GM12878 (cell line): ENCODE measurements around the gene ELANE. TPM values are rescaled to one million over a fixed set of nuclear protein-coding genes. Genes with fewer than 3 reads are reported as not detected.

Source experiments
- ATAC-seq: fragments of 200-7000 bp; cut with Tn5 transposase; 3 replicates; pipeline ENCODE4 v1.9.1; 2020; ENCODE audit warnings: mild to moderate bottlenecking, moderate library complexity
- BruUV-seq: library from RNA; stranded (reverse); fragments of 400-500 nt; replicated peaks from 2 replicates; lab custom pipeline; 2021; lab: Mats Ljungman, UMichigan
- CTCF ChIA-PET: fragments of 300-600 bp; sonication (Branson Sonifier 250); formaldehyde crosslinking; extraction: SDS; loops from one replicate; lab custom pipeline; 2021; ENCODE audit warnings: inconsistent platforms; lab: Yijun Ruan, JAX
- POLR2A ChIA-PET: fragments of 350-600 bp; formaldehyde crosslinking; extraction: SDS; loops from one replicate; lab custom pipeline; 2021; ENCODE audit warnings: inconsistent platforms; lab: Charles Lee
- RAD21 ChIA-PET: fragments of 300-600 bp; sonication (Branson Sonifier 250); formaldehyde crosslinking; loops from one replicate; lab custom pipeline; 2023; ENCODE audit warnings: antibody characterized with exemption; ENCODE audit not compliant: unreplicated experiment; lab: Charles Lee
- SMC1A ChIA-PET: fragments of 300-600 bp; sonication (Branson Sonifier 250); formaldehyde crosslinking; loops from one replicate; lab custom pipeline; 2023; ENCODE audit not compliant: unreplicated experiment, uncharacterized antibody; lab: Charles Lee
- DNase-seq: peaks from one replicate; pipeline ENCODE4 v3.0.0-alpha.2; 2011; ENCODE audit warnings: low read depth, low spot score
- FAIRE-seq: peaks from 3 replicates; lab custom pipeline; 2011; peaks lifted over from hg19 to GRCh38; lab: Jason Lieb, UNC
- H2AFZ ChIP-seq: 2 replicates; pipeline ENCODE4 v1.6.0; 2011; ENCODE audit warnings: low read depth, low read length, control low read depth; ENCODE audit not compliant: control insufficient read depth
- H3K27ac ChIP-seq: 2 replicates; pipeline ENCODE4 v1.5.1; 2011; ENCODE audit warnings: control low read depth; ENCODE audit not compliant: control insufficient read depth, insufficient read depth
- H3K27me3 ChIP-seq, 2 experiments: replicated peaks in 1 of 2; 2 replicates each; pipeline versions ENCODE4 v1.6.0 to v1.6.1; 2011; ENCODE audit warnings: low read length in 1 of 2; ENCODE audit not compliant: control insufficient read depth in 2 of 2, insufficient read depth in 2 of 2
- H3K36me3 ChIP-seq, 2 experiments: 2 replicates each; pipeline ENCODE4 v1.5.1; 2011; ENCODE audit warnings: low read length in 1 of 2; ENCODE audit not compliant: control insufficient read depth in 2 of 2, insufficient read depth in 2 of 2
- H3K4me1 ChIP-seq: 2 replicates; pipeline ENCODE4 v1.6.1; 2011; ENCODE audit warnings: mild to moderate bottlenecking, low read length, moderate library complexity, mixed read lengths; ENCODE audit not compliant: control insufficient read depth, insufficient read depth
- H3K4me2 ChIP-seq: 2 replicates; pipeline ENCODE4 v1.6.0; 2011; ENCODE audit warnings: control low read depth; ENCODE audit not compliant: control insufficient read depth, insufficient read depth
- H3K4me3 ChIP-seq: fragments of 200-600 bp; sonication (generic); 2 replicates; pipeline ENCODE4 v1.5.1; 2016
- H3K79me2 ChIP-seq: 2 replicates; pipeline ENCODE4 v1.6.0; 2011; ENCODE audit warnings: low read length; ENCODE audit not compliant: control insufficient read depth, insufficient read depth
- H3K9ac ChIP-seq: 2 replicates; pipeline ENCODE4 v1.8.0; 2011; ENCODE audit warnings: low read length, control low read depth, mixed read lengths; ENCODE audit not compliant: control insufficient read depth, insufficient read depth
- H3K9me3 ChIP-seq: replicated peaks from 3 replicates; pipeline ENCODE4 v1.5.1; 2011; ENCODE audit warnings: mild to moderate bottlenecking, low read length; ENCODE audit not compliant: control insufficient read depth, insufficient read depth
- H4K20me1 ChIP-seq: 2 replicates; pipeline ENCODE4 v1.6.0; 2011; ENCODE audit not compliant: control insufficient read depth, insufficient read depth
- BCL11A ChIP-seq: IDR thresholded peaks from 2 replicates; pipeline ENCODE4 v1.6.1; 2011; ENCODE audit warnings: low read depth, low read length
- CBFB ChIP-seq: IDR thresholded peaks from 2 replicates; pipeline ENCODE4 v1.6.1; 2016; ENCODE audit warnings: antibody characterized with exemption, low read depth
- EGR1 ChIP-seq, 2 experiments: IDR thresholded peaks; 1 replicate in 1 of 2; 2 replicates in 1 of 2; pipeline ENCODE4 v1.6.1; 2011 to 2012; ENCODE audit warnings: low read depth in 2 of 2, low read length in 2 of 2, borderline replicate concordance in 1 of 2, mild to moderate bottlenecking in 1 of 2, moderate library complexity in 1 of 2
- ELK1 ChIP-seq: IDR thresholded peaks from 2 replicates; pipeline ENCODE4 v1.6.1; 2012; ENCODE audit warnings: low read depth, low read length, improper control_type of control experiment
- FOXK2 ChIP-seq: fragments of 450-650 bp; IDR thresholded peaks from 2 replicates; pipeline ENCODE4 v1.6.1; 2017; ENCODE audit warnings: mild to moderate bottlenecking, moderate library complexity
- HDAC6 ChIP-seq: fragments of 200-600 bp; sonication (generic); IDR thresholded peaks from one replicate; pipeline ENCODE4 v1.8.0; 2017; ENCODE audit warnings: antibody characterized with exemption; ENCODE audit not compliant: unreplicated experiment
- IRF5 ChIP-seq: fragments of 450-650 bp; IDR thresholded peaks from 2 replicates; pipeline ENCODE4 v1.6.1; 2017; ENCODE audit warnings: borderline replicate concordance
- KDM1A ChIP-seq: fragments of 200-600 bp; sonication (generic); IDR thresholded peaks from 2 replicates; pipeline ENCODE4 v1.6.1; 2016; ENCODE audit warnings: borderline replicate concordance
- MTA2 ChIP-seq: fragments of 450-650 bp; IDR thresholded peaks from 2 replicates; pipeline ENCODE4 v1.6.1; 2016; ENCODE audit warnings: low read depth, mild to moderate bottlenecking, moderate library complexity
- POLR2AphosphoS5 ChIP-seq: IDR thresholded peaks from 2 replicates; pipeline ENCODE4 v1.6.1; 2011; ENCODE audit warnings: mild to moderate bottlenecking, low read length, inconsistent platforms
- POU2F2 ChIP-seq: IDR thresholded peaks from 3 replicates; pipeline ENCODE4 v1.6.1; 2011; ENCODE audit warnings: low read depth, mild to moderate bottlenecking, low read length, borderline replicate concordance
- RFX5 ChIP-seq: IDR thresholded peaks from 2 replicates; pipeline ENCODE4 v1.6.1; 2011; ENCODE audit warnings: low read depth, low read length, improper control_type of control experiment
- TBL1XR1 ChIP-seq: IDR thresholded peaks from 2 replicates; pipeline ENCODE4 v1.6.1; 2012; ENCODE audit warnings: low read depth, low read length, improper control_type of control experiment
- TCF3 ChIP-seq: IDR thresholded peaks from 2 replicates; pipeline ENCODE4 v1.6.1; 2012; ENCODE audit warnings: low read depth, mild to moderate bottlenecking, low read length, borderline replicate concordance; ENCODE audit not compliant: insufficient read depth
- WGBS: methylation state at CpG from one replicate; pipeline ENCODE4 v1.1.6; 2016; ENCODE audit warnings: low lambda C conversion rate; ENCODE audit not compliant: insufficient replicate concordance, insufficient coverage; ENCODE audit errors: missing lambda C conversion rate; 5-methylcytosine and 5-hydroxymethylcytosine counted together
- in situ Hi-C: fragments of 300-500 bp; cut with MboI; formaldehyde crosslinking; loops from 9 replicates; pipeline ENCODE4 v1.14.3; 2018; ENCODE audit warnings: mixed read lengths
- intact Hi-C: fragments of 100-400 bp; cut with micrococcal nuclease; formaldehyde crosslinking; loops from one replicate; pipeline ENCODE4 v1.14.2; 2022; ENCODE audit not compliant: unreplicated experiment
- polyA plus RNA-seq, 11 experiments: library from polyadenylated mRNA; depleted of rRNA in 4 of 11; unstranded in 6 of 11; stranded (reverse) in 5 of 11; fragments of >200 nt; fragmentation: Nextera tagmentation in 4 of 11; fragmentation: Illumina TruSeq in 1 of 11; extraction: Ambion mirVana in 4 of 11; extraction: Trizol in 1 of 11; gene quantifications; 1 replicate in 1 of 11; 2 replicates in 10 of 11; pipeline versions ENCODE4 v1.2.1 to v1.2.3, GENCODE V29; 2011 to 2016; ENCODE audit warnings: inconsistent platforms in 2 of 11, missing spikeins in 2 of 11, low read depth in 1 of 11
- total RNA-seq, 4 experiments: library from RNA; depleted of rRNA in 3 of 4; stranded (reverse); fragments of >200 nt in 3 of 4; fragmentation: Illumina TruSeq in 1 of 4; extraction: Trizol in 1 of 4; gene quantifications; 2 replicates each; pipeline versions ENCODE4 v1.2.1 to v1.2.3, GENCODE V29; 2013 to 2021
- TF ChIP-seq, protein P1 (sequence below): fragments of 450-650 bp; conservative IDR thresholded peaks from 2 replicates; pipeline ENCODE4 v1.6.1; 2017; ENCODE audit warnings: mild to moderate bottlenecking, moderate library complexity

ELANE gene
- total and polyA plus RNA-seq, 10 of the 15 experiments (the other 5 are each of a cell fraction or from before 2014, with no cell fraction given), result not detected

DNA sequence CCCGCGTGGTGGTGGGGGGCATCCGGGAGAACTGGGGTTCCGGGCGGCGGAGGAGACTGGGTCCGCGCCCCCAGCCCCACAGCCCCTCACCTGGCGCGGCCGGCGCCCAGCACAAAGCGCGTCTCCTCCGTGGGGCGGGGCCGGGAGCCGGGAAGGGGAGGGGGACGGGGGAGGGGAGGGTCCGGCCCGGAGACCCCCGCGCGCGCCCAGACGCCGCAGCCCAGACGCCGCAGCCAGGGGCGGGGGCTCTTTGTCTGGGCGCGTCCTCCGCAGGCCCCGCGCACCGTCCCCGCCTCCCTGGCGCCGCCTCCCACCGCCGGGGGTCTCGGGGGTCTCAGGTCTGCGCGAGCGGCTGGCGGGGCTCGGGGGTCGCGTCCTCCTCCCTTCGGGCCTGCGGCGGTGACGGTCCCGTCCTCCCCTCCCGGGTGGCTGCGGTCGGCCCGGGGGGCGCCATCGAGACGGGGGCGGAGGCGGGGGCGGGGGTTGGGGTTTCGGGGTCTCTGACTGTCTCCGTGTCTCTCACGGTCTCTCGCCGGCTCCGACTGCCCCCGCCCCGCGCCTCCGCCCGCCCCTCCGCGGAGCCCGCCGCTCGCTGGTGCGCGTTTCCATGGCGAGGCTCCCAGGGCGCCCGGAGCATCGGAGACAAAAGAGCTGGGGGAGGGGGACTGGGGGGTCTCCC lies 30.1 kb upstream of the ELANE start, which contains the start of gene PLPPR3 (continued):
- TF ChIP-seq CBFB, result no peak
- TF ChIP-seq, protein P1, sequence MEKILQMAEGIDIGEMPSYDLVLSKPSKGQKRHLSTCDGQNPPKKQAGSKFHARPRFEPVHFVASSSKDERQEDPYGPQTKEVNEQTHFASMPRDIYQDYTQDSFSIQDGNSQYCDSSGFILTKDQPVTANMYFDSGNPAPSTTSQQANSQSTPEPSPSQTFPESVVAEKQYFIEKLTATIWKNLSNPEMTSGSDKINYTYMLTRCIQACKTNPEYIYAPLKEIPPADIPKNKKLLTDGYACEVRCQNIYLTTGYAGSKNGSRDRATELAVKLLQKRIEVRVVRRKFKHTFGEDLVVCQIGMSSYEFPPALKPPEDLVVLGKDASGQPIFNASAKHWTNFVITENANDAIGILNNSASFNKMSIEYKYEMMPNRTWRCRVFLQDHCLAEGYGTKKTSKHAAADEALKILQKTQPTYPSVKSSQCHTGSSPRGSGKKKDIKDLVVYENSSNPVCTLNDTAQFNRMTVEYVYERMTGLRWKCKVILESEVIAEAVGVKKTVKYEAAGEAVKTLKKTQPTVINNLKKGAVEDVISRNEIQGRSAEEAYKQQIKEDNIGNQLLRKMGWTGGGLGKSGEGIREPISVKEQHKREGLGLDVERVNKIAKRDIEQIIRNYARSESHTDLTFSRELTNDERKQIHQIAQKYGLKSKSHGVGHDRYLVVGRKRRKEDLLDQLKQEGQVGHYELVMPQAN, result no peak
- TF ChIP-seq POU2F2, result no peak
- no peak for TF ChIP-seq MTA2
- TF ChIP-seq FOXK2, result no peak
- no peak for TF ChIP-seq BCL11A

DNA sequence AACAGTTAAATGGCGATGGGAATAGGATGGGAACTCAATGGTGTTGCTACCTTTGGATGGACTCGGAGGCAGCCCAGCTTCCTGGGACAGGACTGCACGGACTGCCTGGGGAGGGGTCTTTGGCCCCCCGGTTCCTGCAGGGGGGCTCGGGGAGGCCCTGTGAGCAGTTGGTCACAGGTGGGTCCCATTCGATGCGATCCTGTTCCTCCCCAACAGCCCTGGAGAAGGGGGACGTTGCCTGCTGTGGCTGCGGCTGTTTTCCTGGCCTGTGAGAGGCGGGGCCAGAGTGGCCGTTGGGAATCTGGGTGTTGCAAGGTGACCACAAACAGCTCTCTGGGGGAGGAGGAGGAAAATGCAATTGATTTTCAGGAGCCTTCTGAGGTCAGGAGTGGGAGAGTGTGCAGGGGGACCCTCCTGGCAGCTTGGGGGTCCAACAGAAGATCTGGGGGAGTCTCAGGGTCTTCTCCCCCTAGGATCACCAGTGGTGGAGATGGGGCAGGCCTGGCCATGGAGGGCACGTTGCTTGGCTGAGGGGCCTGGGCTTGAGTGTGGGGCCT lies 28.5 kb upstream of the ELANE start:
- no TSS peak for BruUV-seq
- FAIRE-seq, result no peak
- Histone ChIP-seq H2AFZ (no peak overlapping the region), H4K20me1 (no peaks in the 10 kb centered on the region), H3K79me2 (no peaks in the 10 kb centered on the region), H3K4me3 (no peak overlapping the region), H3K4me1 (no peaks in the 10 kb centered on the region), H3K27ac (no peak overlapping the region), H3K9ac (no peak overlapping the region), H3K27me3 (no peaks in the 10 kb centered on the region), H3K9me3 (no peaks in the 10 kb centered on the region), H3K36me3 (no peaks in the 10 kb centered on the region), H3K4me2 (no peak overlapping the region)
- in situ Hi-C loops, result no loop called here
- ChIA-PET CTCF (interaction anchor here (1.3 kb wide), 1 partner anchor 178 kb away, joined by 4 read pairs; no protein-coding TSS in a partner anchor), RAD21 (no interaction called here), SMC1A (interaction anchor here (1.1 kb wide), 1 partner anchor 26 kb away, joined by 3 read pairs; no protein-coding TSS in a partner anchor), POLR2A (no interaction called here)
- WGBS, result 35% methylated on average over 11 of the region's 12 CpGs
- no peak for ATAC-seq
- intact Hi-C loops, result no loop called here
- DNase-seq, result no peak
- no peak for TF ChIP-seq POLR2AphosphoS5
- no peak for TF ChIP-seq TBL1XR1
- TF ChIP-seq EGR1 (IDR thresholded peaks at IDR 0.05; ENCODE audit: borderline replicate concordance in 1 of 2, low read depth in 2 of 2, low read length in 2 of 2), result no peak
- no peak for TF ChIP-seq FOXK2
- TF ChIP-seq TCF3, result no peak
- no peak for TF ChIP-seq ELK1
- TF ChIP-seq HDAC6, result no peak
- TF ChIP-seq RFX5, result no peak
- TF ChIP-seq IRF5, result no peak
- no peak for TF ChIP-seq KDM1A
